HG02938 (cell line): ENCODE measurements around the gene CD6.

Source experiments
- ATAC-seq: cut with Tn5 transposase; IDR thresholded peaks from one replicate; pipeline ENCODE4 v1.9.1; 2021; ENCODE audit warnings: mild to moderate bottlenecking, moderate library complexity; ENCODE audit not compliant: unreplicated experiment

Gene CD6

GRCh38 chr11:61007956-61008896 is 36.7 kb downstream of the CD6 start:
- ATAC-seq = no peak

GRCh38 chr11:61008971-61009370 is 37.5 kb downstream of the CD6 start:
- no peak for ATAC-seq

GRCh38 chr11:61009392-61010275 is 38.2 kb downstream of the CD6 start:
- ATAC-seq = no peak

- no peak for ATAC-seq
Measured at GRCh38 chr11:61010466-61011228, 39.2 kb downstream of the CD6 start.

- no peak for ATAC-seq
Measured at GRCh38 chr11:61011229-61011870, 39.9 kb downstream of the CD6 start.

- ATAC-seq = no peak
Measured at GRCh38 chr11:61011950-61012736, 40.7 kb downstream of the CD6 start.

- no peak for ATAC-seq
Measured at GRCh38 chr11:61012737-61013215, 41.3 kb downstream of the CD6 start.

GRCh38 chr11:61018059-61018458 is 46.6 kb downstream of the CD6 start:
- ATAC-seq = no peak

GRCh38 chr11:61019037-61019831 is 47.8 kb downstream of the CD6 start:
- no peak for ATAC-seq

- ATAC-seq = no peak
Measured at GRCh38 chr11:61019832-61020405, 48.4 kb downstream of the CD6 start.

- ATAC-seq = no peak
Measured at GRCh38 chr11:61020551-61021235, 49.2 kb downstream of the CD6 start.

- ATAC-seq = no peak
Measured at GRCh38 chr11:61021661-61022212, 50.3 kb downstream of the CD6 start.

- ATAC-seq = no peak
Measured at GRCh38 chr11:61022311-61023085, 51.0 kb downstream of the CD6 start.

GRCh38 chr11:61023086-61023965 is 51.8 kb downstream of the CD6 start:
- ATAC-seq = no peak

GRCh38 chr11:61023966-61024295 is 52.5 kb downstream of the CD6 start:
- ATAC-seq = no peak
